ENCODE measurements around the gene PCSK2.

Gene PCSK2

DNA sequence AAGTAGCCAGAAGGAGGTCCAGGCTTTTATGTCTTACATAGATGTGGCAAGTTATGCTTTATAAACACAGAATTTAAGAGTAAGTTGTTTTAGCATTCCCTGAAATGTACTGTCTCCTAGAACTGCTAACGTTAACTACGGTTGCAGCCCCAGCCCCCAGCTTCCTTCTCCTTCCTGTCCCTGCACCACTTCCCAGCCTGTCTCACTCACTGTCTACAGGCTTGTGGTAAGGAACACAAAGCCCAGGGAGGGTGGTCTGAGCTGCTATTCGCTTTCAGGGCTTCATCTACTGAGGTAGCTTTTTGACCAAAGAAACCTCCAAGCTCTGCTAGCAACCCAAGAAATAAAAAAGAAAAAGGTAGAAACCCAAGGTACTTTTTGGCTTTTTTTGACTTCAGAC is 35.9 kb downstream of the PCSK2 start:
- DNase-seq = no peak

- DNase-seq = no peak
These were observed 46.9 kb downstream of the PCSK2 start for GRCh38 chr20:17273717-17274116.

GRCh38 chr20:17276101-17276500 is 49.3 kb downstream of the PCSK2 start:
- no peak for DNase-seq

- no peak for DNase-seq
These were observed 54.6 kb downstream of the PCSK2 start for GRCh38 chr20:17281478-17281877.

DNA sequence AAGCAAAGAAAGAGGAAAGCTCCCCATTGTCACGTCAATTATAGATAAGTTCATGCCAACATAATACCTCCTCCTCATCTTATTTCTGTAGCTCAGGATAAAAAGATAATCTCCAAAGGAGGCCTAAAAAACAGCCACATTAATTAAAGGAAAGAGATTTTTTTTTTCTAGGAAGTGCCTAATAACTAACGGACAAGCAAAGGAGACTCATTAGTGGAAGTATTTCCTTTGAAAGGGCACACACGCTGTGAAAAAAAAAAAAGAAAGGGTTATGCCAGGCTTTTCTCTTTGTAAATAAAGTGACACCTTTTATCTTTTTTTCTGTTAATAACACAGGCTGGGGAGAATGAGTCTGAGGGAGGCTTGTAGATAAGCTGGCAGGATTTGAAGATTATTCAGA is 55.7 kb downstream of the PCSK2 start:
- DNase-seq = no peak

DNA sequence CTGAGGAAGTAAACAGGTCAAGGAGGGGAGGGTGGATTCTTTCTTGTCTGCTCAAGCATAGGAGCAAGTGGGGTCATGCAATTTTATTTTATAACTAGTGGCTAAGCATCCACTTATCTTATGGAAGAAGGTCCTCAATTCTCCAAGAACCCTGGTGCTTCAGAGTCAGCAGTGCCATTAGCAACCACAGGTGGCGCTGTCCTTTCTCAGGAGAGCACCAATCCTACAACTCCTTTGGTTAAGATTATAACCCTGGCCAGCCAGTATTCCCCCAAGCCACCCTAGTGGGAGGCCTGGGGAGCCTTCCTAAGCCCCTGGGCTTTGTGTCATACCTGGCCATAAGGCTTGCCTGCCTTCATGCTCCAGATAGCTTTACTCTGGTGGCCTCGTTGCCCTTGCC is 60.7 kb downstream of the PCSK2 start:
- DNase-seq = no peak

DNA sequence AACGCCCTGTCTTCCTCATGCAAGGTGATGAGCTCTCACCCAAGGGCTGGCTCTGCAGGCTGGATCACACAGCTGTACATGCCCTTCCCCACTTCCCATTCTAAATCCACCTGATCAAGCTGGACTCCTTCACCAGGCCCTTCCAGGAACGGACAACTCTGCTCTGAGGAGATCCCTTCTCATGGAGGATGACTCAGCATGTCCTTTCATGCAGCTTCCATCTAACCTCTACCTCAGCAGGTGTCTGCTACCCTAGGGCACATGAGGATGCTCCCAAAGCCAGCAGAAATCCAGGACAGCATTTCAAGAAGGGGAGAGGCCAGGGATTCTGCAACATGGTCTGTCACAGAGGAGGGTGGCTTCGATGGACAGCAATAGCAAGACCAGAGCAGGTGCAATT is 61.2 kb downstream of the PCSK2 start:
- DNase-seq = no peak

DNA sequence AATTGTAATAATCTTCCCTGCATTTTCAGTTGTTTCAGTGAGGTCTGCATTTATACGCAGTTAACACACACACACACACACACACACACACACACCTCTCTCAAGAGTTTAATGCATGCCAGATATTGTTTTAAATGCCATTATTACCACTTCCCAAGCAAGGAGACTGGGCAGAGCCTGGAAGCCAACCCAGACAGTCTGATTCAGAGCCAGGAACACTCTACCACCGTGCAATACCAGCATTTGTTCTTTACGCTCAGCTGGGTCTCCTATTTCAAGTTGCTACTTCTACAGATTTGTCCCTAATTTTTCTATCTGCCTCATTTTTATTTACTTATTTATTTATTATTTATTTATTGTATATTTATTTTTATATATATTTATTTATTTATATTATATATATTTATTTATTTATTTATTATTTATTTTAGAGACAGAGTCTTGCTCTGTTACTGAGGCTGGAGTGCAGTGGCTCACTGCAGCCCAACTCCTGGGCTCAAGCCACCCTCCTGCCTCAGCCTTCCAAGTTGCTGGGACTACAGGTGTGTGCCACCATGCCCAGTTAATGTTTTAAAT is 68.4 kb downstream of the PCSK2 start:
- DNase-seq = no peak

- no peak for DNase-seq
These were observed 69.2 kb downstream of the PCSK2 start for GRCh38 chr20:17295991-17296390.

GRCh38 chr20:17298171-17298570 is 71.3 kb downstream of the PCSK2 start:
- DNase-seq = no peak

DNA sequence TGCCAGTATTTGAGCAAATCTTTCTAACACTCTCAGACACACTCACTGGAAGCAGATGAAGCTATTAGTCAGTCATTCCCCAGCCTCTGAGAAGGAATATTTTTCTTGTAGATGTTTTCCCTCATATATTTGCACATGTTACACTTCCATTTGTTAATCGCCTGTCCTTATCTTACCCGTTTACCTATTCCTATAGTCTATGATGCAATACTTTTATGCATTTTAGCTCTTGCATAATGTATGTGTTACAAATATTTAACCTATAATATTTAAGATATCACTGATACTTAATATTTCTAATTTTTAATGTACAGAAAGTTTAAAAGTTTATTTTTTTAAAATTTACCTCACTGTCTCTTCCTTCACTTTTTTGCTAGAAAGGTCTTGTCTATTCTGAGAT is 71.9 kb downstream of the PCSK2 start:
- no peak for DNase-seq

DNA sequence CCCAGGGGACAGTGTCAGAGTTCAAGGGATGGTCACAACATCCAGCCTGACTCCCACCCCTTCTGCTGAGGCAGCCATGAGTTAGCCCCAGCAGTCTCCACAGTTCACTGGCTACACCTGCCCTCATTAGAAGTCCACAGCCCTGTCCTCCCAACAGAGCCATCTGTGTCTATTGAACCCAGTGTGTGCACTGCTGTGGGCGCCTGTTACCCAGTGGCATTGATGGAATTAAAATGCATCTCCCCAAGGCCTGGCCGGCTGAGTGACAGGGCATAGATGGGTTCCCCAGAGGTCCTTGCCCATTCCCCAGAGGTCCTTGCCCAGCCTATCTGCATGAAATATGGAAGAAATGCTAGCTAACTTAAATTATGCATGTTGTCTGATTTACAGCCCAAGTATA is 73.3 kb downstream of the PCSK2 start:
- no peak for DNase-seq

DNA sequence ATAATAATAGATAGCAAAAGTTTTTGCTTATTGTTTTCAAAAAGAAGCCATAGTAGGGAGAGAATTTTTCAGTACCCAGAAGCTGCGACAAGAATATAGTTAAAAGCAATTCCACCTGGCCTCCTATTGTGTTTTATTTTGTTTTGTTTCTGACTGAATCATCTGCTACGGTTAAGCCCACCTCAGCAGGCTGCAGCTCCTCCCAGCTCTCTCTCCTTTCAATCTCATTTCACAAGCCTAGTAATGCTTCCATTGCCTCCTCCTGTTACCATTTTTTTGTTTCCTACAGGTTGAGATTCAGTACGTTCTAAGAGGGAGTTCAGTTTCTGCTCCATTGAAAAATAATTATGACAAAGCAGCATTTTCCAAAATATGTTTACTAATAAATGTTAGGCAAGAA is 77.9 kb downstream of the PCSK2 start:
- no peak for DNase-seq

DNA sequence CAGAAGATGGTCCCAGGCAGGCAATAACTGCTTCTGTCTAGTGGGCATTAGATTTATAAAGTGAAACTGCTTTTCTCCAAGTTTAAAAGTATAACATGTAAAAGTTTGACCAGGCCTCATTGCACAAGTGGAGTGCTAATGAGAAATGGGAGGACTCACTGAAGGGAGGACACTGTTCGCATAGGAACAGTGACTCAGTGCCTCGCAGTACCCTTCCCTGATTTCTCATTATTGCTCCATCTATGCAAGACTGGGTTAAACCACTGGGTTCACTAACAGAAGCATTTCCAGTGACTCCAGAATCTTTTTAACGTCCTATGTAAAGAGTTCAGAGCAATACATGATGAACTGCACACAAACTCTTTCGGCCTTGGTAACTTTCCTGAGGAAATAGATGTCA is 79.6 kb downstream of the PCSK2 start:
- no peak for DNase-seq

GRCh38 chr20:17314264-17314663 is 87.4 kb downstream of the PCSK2 start:
- DNase-seq = no peak

DNA sequence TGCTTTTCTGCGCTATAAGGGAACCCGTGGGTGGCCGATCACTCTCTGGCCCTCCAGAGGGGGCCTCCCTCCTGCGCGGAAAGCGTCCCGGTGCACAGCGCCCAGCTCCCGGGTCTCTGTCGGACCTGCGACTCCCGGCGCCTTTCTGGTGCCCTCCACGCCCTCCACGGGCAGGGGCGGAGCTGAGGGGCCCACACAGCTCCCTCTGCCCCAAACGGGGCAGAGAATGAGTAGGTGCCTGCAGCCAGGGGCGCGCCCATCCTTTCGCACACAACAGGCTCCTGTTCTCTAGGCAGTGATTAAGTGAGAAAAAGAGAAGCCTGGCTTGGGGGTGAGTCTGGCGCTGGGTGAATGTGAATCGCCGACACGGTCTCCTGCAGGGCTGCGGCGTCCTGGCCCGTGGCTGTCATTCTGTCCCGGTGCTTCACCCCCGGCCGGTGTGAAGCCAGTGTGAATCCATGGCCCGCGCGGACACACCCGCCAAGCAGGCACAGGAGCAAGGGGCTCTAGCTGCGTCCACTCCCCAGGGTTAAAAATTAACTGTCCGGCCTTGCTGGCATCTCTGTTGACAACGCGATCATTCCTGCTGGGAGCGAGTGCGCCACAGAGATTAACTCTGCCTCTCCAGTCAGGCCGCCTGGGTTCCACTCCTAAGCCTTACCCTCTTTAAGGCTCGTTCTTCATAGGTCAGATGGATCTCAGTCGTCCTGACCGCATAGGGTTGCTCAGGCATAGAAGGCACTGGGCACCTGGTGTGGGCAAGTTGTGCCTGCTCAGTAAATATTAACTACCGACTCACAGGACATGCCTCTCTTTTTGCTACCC is 88.8 kb downstream of the PCSK2 start:
- DNase-seq = no peak

- DNase-seq = no peak
These were observed 89.6 kb downstream of the PCSK2 start for GRCh38 chr20:17316316-17317038.

DNA sequence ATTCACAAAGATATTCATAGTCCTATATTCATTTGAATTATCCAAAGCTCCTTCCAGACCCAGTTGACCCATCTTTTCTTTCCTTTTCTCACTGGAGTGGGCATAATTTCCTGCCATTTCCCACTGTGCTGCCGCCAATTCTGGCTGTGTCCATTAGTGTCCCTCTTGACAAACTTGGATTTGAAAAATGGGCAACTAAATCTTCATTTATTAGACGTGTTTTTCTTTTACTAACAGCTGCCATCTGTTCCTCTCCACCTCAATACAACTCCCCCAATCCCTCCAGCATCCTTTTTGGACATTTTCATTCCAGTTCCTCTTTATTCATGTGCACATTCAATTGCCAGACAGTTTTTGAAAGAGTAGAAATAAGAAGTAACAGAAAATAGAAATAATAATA is 90.5 kb downstream of the PCSK2 start:
- DNase-seq = no peak

GRCh38 chr20:17320456-17320855 is 93.6 kb downstream of the PCSK2 start:
- no peak for DNase-seq

DNA sequence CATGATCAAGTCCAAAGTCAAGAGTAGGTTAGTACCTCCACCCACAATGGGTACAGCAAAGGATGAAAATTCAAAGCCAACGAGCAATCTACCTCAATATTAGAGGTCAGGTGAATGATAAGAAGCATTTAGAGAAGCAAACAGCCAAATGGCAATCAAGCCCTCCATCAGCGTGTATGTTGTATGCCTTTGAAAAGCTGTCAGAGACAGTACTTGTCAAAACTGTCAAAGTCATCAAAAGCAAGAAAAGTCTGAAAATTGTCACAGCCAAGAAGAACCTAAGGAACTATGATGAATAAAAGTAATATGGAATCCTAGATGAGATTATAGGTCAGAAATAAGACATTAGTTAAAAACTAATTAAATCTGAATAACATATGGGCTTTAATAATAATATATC is 99.3 kb downstream of the PCSK2 start:
- no peak for DNase-seq

- DNase-seq = no peak
These were observed 100.6 kb downstream of the PCSK2 start for GRCh38 chr20:17327185-17328148.

GRCh38 chr20:17334932-17335331 is 108.1 kb downstream of the PCSK2 start:
- no peak for DNase-seq

GRCh38 chr20:17339000-17339399 is 112.2 kb downstream of the PCSK2 start:
- DNase-seq = no peak
